Stimulated activated CD4-positive, alpha-beta T cell treated with anti-CD3 and anti-CD28 coated beads, TNF-alpha, amount 100 ng/mL, for 1 hour (primary cell): ENCODE results near the gene NHSL2.
"Not testable (repeated sequence)": the region's sequence is repeated elsewhere in the genome, so short reads cannot be mapped to it uniquely, and the experiment has no call there.

ENCODE experiments used
- DNase-seq, 3 donors: peaks; one replicate each; pipeline ENCODE4 v3.0.0-alpha.2; 2020; ENCODE audit warnings: low read depth in 3 of 3, low spot score in 1 of 3

The NHSL2 gene

GRCh38 chrX:71922686-71923085, 12.0 kb downstream of the NHSL2 start:
- DNase-seq: no peak

DNA sequence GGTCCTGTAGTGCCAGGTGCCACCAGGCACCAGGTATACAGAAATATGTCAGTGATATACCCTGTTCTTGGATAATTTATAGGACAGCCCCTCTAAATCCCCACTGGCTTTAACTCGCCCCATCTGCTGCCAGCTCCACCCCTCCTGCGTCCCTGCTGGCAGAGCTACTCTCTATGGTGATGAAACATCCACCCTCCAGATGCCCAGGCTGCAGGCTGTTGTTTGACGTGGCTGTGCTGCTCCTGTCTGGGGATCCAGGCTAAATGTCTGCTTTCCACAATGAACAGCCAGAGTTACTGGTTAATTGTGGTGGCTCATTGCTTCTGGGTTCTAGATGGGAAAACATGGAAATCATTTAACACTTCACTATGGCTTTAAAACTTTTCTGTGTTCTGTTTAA, 12.9 kb downstream of the NHSL2 start:
- DNase-seq: no peak

DNA sequence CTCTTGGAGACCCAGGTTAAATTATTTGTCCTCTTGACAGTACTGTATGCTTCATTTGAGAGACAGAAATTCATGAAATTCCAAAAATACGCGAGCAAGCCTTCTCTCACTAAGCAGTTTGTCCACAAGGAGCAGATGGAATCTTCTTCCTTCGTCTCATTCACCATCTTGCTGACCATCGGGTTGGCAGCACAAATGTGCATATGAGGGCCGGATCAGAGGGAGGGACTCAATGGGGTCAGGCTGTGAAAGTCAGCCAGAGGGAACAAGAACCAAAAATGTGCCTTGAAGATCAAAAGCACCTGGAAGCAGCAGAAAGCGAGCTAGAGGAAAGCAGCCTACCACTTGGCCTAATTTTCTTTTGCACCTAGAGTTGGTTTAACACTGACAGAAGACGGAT, 16.4 kb downstream of the NHSL2 start:
- DNase-seq: no peak

- no peak for DNase-seq
Measured at GRCh38 chrX:71928856-71929255, 18.2 kb downstream of the NHSL2 start.

DNA sequence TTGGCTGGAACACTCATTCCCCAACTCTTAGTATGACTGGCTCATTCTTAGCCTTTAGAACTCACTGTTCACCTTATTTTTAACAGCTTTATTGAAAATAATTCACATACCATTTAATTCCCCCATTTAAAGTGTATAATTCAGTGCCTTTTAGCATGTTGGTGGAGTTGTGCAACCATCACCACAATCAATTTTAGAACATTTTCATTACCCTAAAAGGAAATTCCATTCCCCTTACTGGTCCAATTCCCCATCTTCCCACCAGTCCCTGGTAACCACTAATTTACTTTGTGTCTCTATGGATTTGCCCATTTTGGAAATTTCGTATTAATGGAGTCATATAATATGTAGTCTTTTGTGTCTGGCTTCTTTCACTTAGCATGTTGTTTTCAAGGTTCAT, 19.7 kb downstream of the NHSL2 start:
- DNase-seq: no peak

DNA sequence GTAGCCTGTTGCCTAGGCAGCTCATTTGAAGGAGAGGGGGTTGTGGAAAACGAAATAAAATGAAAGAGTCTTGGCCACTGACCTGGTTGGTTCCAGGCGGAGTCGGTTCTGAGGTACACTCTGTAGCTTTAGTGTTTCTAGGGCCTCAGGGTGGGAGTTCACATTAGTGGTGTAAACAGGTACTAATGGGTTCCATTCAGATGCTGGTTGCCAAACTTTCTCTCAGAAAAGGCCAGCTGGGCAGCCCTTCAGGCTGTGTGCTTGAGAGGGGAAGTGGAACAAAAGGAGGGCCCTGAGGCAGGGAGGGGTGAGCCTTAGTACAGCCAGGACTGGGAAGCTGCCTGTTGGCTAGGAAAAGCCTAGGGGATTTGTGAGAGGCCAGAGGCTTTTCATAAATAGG, 24.8 kb downstream of the NHSL2 start:
- no peak for DNase-seq

DNA sequence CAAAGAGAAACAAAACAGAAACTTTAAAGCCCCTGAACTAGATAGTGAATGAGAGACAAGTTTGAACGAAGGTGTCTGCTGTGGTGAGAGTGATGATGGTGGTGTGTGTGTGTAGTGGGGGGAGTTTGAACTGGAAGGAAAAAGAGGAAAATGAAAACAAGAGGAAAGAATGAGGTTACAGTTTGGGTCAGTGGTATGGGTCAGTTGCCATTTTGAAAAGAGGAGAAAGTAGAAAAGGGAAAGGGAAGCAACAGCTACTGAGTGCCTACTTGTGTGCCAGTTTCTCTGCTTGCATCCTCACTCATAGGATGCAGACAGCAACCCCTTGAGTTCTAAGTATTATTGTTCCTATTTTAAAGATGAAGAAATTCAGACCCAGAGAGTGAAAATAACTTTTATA, 26.0 kb downstream of the NHSL2 start:
- DNase-seq: no peak

- no peak for DNase-seq
Measured at GRCh38 chrX:71938371-71938770, 27.7 kb downstream of the NHSL2 start.

GRCh38 chrX:71941145-71941544, 30.5 kb downstream of the NHSL2 start:
- DNase-seq: no peak

DNA sequence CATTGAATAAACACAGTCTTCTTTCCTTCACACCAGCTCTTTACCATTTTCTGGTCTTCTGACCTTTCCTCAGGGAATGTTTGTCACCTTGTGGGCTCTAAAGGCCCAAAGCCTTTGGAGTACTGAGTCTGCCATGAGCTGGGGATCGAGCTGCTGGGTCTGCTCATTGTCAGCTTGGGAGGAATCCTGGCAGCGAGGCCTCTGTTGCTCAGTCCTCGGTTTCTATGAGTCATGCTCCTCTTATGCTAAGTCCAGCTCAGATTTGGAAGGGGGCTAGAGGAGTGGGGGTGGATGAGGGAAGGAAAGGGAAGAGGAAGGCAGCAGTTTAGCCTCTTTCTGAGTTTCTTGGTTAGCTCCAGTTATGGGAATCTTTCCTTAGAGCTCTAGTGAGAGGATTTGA, 31.1 kb downstream of the NHSL2 start:
- no peak for DNase-seq

DNA sequence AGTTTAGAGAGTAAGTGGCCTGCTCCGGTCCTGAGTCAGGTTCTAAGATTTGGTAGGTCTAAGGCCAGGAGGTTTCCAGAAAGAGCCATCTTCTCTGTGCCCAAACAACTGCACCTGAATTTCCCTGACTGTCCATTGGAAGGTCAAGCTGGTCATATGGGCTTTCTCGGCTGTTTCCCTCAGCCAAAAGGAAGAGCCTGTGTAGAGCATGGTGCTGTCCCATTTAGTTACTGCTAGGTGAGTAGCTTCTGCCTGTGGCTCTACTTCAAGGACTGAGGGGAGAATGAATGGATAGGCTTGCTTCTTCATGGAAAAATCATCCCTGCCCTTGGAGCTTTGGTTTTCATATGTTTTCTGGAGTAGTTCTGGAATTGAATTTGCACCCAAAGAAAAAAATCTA, 33.7 kb downstream of the NHSL2 start:
- no peak for DNase-seq

DNA sequence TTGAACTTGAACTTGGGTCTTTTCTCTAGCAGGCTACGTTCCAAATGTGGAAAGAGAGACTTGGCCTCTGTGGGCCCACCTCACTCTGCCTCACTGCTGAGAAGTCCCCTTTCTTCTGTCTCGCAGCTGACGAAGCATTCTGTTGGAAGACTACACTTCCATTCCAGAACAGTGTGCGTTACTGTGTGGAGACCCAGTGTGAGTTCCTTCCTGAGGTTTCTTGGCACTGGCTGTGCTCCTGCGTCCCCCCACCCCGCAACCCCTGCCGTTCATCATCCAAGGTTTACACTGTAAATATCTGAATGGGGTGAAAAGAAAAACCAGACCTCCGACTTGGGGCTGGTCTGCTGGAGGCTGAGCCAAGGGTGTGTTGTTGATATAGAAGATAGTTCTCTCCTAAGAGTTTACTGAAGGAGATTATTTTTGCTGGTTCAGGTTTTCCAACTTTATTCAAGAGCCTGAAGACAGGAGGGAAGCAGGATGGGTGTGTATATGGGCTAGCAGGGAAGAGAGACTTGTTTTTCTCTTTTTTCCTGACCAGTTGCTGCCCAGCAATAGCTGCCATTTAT, 34.7 kb downstream of the NHSL2 start:
- no peak for DNase-seq

GRCh38 chrX:71949363-71949762, 38.7 kb downstream of the NHSL2 start:
- DNase-seq: no peak

- DNase-seq: no peak
Measured at GRCh38 chrX:71949844-71950445, 39.3 kb downstream of the NHSL2 start.

DNA sequence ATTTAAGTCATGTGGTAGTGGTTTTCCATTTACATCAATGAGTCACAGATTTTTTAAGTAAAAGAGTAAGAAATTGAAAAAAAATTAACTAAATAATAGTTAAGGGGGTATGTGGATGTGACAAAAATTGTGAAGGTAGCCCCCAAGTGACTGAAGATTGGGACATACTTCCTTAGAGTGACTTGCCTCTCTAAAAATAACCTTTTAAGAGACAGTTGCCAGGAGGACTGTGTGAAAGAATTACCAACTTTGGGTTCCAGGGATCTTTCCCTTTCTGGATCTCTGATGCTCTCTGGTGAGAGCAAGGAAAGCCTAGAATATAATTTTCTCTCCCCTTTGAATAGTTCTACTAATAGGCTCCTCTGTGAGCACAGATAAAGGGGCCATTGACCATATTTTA, 42.7 kb downstream of the NHSL2 start:
- no peak for DNase-seq

- no peak for DNase-seq
Measured at GRCh38 chrX:71953946-71954345, 43.3 kb downstream of the NHSL2 start.

- DNase-seq: no peak
Measured at GRCh38 chrX:71954458-71954857, 43.8 kb downstream of the NHSL2 start.

- DNase-seq: no peak
Measured at GRCh38 chrX:71955530-71956120, 45.0 kb downstream of the NHSL2 start.

- DNase-seq: no peak
Measured at GRCh38 chrX:71958281-71958675, 47.6 kb downstream of the NHSL2 start.

DNA sequence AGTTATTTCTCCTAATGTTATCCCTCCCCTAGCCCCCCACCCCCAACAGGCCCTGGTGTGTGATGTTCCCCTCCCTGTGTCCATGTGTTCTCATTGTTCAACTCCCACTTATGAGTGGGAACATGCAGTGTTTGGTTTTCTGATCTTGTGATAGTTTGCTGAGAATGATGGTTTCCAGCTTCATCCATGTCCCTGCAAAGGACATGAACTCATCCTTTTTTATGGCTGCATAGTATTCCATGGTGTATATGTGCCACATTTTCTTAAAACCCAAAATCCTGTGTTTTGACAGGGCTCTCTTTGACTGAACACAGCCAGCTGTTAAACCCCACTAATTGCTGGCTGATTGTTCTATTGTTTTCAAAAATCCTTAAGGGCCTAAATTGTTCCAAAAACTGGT, 53.5 kb downstream of the NHSL2 start:
- not testable (repeated sequence) for DNase-seq

- no peak for DNase-seq
Measured at GRCh38 chrX:71974916-71975315, 64.3 kb downstream of the NHSL2 start.

GRCh38 chrX:71976753-71977152, 66.1 kb downstream of the NHSL2 start:
- no peak for DNase-seq

DNA sequence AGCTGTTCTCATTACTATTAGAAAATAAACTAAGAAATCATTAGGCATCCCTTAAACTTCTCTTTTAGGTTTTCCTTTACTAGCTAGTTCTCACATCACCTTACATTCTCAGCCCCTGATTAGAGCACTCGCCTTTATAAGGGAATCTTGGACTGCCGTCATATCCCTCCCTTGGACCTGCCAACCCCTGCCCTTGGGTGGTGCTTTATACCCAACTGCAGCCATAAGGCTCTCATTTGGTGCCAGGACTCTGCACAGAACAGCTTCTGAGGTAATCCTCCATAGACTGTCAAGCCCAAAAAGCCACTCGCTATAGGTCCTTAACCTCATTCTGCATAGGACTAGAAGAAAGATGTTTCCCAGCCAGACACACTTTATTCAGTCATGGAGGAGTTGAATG, 67.5 kb downstream of the NHSL2 start:
- no peak for DNase-seq
